GM19193 (cell line): ENCODE data around the gene DYSF.

Experiments used
- POLR2A ChIP-seq: IDR thresholded peaks from 4 replicates; pipeline ENCODE4 v1.6.1; 2011; ENCODE audit not compliant: insufficient read depth, insufficient read length; ENCODE audit errors: extremely low read depth

Gene DYSF

DNA sequence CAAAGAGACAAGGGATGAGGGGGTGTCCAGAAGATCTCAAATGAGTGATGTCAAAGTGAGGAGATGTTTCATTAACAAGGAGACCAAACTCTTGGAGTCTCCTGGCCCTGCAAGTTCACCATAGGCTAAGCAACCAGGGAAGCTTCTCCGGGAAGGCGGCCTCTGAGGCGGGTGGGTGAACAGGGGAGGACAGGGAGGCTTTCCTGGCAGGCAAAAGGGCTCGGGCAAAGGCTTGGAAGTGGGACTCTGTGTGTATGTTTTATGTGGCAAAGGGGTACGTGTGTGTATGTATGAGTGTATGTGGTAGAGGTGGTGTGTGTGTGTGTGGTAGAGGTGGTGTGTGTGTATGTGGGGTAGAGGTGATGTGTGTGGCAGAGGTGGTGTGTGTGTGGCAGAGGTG, 163.9 kb downstream of the DYSF start:
- no peak for TF ChIP-seq POLR2A

DNA sequence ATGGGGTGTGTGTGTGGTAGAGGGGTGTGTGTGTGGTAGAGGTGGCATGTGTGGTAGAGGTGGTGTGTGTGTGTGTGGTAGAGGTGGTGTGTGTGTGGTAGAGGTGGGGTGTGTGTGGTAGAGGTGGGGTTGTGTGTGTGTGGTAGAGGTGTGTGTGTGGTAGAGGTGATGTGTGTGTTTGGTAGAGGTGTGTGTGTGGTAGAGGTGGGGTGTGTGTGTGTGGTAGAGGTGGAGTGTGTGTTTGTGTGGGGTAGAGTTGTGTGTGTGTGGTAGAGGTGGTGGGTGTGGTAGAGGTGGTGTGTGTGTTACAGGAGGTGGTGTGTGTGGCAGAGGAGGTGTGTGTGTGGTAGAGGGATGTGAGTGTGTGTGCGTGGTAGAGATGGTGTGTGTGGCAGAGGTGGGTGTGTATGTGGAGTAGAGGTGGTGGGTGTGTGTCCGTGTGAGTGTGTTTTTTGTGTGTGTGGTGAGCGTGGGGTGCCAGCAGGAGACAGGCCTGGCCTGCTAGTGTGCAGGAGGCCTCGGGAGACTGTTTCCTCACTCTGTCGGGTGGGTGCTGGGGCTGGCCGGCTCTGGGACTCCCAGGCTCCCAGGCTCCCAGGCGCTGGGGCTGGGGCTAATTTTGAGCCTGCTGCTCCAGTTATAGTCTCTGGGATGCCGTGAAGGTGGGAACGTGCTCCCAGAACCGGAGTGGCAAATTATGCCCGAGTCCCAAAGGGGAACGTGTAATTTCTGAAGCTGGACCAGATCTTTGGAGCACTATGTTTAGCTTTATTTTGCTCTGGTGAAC, 165.2 kb downstream of the DYSF start:
- TF ChIP-seq POLR2A = no peak

DNA sequence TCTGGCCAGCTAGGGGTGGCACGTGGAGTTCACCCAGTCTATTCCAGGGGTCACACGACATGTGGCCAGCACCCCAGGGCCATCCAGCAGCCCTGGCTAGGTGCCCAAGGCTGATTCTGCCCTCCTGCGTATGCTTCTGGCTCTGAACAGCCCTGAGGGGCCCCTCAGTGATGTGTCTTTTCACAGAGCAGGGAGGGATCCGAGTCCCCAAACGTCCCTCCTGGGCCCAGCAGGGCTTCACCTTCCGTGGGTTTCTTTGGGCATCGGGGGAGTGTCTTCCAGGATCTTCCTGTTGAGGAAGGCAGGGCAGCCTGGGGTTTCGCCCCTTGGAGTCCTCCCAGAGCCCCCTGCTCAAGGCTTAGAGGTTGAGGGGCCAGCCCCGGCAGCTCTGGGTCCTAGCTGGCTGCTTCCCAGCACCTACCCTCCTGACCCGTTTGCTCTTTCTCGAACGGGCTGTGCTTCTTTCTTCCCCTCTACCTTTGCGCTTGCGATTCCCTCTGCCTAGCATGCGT, 165.9 kb downstream of the DYSF start:
- TF ChIP-seq POLR2A = no peak

DNA sequence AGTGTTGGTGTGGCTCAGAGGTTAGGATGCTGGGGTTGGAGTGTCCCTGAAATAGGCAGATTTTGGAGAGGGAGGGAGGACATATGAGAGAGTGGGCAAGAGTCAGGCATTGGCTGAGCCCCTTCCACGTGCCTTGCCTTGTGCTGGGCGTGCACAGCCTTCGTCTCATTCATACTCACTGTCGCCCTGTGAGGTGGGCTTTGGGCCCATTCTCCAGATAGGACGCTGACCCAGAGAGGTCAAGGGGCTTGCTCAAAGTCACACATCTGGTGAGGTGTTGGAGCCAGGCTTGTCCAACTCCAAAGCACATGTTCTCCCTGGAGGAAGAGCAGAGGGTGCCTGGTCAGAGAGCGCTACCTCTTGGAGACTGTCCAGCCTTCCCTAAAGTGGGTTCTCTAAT, 166.8 kb downstream of the DYSF start:
- TF ChIP-seq POLR2A = no peak

DNA sequence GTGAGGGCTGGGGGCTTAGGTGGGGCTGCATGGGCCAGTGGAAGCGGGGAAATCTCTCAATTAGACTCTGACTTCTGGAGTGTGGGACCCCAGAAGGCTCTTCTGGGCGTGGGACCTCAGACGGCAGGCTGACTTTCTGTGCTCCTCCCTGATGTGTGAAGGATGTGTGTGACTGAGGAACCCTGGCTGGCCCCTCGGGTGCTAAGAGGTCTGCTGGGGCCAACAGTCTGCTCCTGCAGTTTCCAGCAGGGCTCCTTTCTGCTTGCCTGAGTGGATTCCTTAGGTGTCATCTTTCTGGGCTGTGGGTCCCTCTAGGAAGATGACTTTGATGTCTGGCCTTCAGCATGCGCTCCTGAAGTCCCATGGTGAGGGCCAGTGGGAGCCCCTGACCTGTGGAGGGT, 167.5 kb downstream of the DYSF start:
- no peak for TF ChIP-seq POLR2A

DNA sequence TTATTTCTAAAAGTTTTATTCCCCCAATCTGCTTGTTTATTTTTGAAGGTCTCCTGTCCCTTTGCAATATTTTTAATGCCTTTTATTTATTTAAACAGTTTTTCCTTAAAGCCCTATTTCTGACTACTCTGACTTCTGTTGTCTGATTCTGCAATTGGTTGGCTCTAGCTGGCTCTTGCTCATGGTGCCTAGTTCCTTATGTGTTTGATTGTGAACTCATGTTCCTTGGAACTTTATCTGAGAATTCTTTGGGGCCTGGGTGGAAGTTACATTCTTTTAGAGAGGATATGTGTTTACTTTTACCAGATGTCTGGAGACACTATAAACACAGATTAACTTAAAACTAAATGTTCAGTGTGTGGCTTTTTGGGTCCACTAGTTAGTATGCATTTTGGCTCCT, 175.9 kb downstream of the DYSF start:
- TF ChIP-seq POLR2A = no peak

DNA sequence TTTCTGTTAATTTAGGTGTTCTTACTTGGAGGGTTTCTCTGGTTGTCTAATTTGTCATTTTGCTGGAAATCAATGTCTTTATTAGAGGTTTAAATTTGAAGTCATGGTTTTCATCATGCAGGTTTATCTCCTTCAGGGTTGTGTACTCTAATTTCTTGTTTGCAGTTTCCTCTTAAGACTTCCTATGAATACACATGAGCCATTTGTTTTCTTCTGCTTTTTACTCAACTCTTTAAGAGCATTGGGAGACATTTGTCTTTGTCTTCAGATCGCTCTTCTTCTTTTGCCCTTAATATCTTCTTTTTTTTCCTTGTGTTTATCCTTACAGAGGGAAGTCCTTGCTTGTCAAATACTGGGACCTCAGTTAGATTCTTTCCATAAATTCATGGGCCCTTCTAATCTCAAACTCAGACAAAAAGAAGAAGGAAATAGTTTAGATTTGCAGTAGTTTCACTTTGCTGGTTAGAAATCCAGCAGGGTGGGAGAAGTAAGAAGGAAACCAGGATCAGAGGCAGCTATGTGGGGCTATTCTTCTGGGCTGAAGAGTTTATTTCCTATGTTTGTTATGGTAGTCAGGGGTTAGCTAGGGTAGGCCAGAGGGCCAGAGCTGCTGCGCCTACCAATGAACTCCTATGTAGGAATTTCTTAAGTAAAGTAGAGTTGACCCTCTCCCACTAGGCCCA, 176.6 kb downstream of the DYSF start:
- TF ChIP-seq POLR2A = no peak

DNA sequence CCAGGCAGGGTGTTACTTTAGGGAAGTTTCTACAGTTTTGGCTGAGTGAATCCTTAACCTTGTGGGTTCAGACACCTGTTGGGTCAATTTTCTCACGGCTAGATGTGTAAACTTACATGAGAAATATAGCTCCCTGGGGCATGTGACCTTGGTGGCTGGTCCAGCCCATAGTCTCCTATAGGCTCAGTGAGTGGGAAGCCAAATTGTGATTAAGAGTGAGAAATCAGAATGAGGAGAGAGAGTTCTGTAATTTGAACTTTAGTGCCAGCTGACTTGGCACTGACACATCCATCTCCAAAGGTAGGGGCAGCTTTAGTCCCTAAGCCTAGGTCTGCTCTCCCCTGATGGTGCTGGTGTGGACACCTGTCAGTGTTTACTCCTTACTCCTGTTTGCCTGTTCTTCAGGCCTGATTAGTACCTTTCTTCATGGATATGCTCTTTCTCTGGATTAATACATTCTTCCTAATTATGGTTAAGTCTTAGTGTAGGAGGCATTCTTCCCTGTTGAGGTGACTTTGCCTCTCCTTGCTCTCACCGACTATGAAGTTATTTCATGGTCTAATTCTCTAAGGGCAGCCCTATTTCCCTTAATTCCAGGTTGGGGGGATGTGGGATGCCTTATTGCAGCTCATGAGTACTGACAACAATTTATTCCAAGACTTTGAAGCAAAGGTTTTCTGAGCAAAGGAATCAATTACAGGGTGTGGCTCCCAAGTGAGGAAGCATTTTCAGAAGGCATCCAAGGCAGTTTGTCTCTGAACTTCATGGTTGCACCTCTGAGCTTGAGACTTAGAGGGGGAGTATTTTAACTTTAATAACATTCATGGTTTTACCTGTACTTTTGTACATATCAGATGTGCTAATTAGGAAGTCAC, 177.3 kb downstream of the DYSF start:
- no peak for TF ChIP-seq POLR2A

DNA sequence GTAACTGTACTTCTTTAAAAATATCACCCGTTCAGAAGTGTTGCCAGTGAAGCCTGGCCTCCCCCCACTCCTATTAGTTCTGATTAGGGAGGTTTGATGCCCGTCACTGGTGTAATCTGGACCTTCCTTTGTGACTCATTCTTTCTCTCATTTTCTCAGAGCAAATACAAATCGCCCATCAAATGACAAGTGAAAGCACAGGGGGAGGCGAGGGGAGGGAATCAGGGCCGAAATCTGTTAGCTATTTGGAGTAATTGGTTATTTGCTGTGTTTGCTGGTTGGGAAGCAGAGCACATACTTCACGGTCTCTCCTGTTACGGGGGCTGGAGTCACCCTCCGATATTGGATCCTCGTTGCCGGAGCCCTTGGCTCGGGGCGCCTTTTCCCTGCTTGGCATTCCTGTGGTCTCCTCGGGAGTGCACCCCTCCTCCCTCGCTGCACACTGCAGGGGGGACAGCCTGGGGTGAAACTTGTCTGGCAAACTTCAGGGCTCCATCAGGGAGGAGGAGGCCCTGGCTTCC, 178.1 kb downstream of the DYSF start:
- TF ChIP-seq POLR2A = no peak

DNA sequence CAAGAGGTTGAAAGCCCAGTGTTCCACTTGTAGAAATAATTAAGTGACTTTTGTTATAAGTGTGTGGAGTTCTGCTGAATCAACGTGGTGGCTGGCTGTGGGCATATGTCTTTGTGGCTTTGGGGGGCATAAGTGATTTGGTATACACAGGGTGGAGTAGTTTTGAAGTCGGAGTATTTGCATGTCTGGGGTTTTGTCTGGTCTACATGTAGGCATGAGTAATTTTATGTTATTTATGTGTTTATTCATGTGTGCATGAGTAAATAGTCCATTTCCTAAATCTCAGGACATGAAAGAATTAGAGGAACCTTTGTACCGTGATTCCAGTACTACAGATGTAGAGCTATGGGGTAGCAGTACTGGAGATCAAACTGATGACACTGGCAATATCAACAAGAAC, 179.7 kb downstream of the DYSF start:
- no peak for TF ChIP-seq POLR2A

DNA sequence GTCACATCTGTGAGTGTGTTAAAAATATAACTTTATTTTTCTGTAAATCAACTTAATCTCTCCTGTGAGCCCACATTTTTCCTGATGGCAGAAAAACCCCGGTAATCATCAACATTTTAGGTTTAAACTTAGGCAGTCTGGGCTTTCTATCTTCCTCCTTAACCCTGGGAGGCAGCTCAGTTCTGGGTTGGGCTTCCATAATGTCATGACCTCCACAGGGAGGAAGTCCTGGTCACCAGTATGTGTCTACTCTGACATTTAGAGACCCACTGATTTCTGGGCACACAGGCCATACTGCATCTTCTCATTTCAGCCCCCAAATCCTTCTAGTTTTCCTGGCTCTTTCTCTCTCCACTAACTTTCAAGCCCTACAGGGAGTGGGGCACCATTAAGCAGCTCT, 181.2 kb downstream of the DYSF start:
- no peak for TF ChIP-seq POLR2A

DNA sequence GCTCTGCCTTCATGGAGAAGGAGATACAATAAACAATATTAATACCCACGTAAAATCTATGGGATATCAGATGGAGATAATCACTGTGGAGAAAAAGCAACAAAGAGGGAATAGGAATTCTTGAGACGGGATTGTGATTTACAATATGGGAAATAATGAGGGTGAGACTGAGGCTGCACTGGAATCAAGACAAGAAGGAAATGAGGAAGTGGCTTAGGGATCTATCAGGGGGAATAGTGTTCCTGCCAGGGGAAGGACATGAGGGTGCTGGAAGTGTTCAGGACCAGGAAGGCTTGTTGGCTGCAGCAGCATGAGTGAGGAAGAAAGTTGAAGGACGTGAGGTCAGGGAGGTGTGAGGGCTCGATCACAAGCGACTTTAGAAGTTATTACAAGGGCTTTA, 182.4 kb downstream of the DYSF start:
- no peak for TF ChIP-seq POLR2A

DNA sequence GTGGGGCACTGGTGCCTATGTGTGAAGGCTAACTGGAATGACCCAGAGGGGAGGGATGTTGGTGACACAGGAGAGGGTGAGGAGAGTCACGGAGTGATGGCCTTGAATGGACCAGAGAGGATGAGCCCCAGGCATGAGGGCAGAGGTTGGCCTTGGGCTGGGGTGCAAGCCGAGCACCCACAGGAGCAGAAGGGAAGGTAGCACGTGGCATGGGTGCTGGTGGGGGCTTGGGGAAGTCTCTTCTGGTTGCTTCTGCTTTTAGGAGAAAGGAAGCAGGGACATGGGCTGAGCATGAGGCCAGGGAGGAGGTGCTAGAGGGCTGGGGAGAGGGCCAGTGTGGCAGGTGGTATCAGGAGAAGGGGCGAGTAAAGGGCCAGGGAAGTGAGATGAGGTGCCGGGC, 183.8 kb downstream of the DYSF start:
- TF ChIP-seq POLR2A = no peak

DNA sequence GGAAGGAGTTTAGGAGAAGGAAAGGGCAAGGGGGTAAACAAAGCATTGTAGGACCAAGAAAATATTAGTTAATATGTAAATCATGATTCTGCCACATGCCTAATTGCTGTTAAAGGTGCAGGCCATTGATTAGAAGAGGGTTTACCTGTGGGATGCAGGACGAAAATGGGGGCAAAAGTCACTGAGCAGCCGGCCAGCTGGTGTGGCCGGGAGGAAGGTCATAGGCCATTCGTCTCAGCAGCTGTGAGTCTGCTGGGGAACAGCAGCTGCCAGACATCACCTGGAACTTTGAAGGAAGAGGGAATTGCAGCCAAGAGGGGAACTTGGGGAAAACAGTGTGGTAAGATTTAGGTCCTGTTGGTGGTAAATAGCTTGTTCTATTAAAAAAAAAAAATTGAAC, 184.4 kb downstream of the DYSF start:
- no peak for TF ChIP-seq POLR2A

DNA sequence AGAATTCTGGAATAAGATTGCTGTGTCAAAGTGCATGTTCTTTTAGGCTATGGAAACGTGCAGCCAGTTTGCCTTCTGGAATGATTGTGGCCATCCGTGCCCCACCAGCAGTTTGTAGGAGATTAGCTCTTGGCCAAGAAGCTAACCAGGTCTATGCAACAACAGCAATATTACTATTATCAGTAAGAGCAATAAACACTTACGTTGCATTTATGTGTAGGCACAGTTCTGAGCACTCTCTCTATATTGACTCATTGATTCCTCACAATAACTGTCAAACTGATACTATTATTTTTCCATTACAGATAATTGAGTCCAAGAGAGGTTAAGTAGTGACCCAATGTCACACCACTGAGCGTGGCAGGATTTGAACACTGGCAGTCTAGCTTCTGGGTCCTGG, 186.4 kb downstream of the DYSF start:
- TF ChIP-seq POLR2A = no peak
